ENCODE data around the gene C4orf36.
A peak's percentile ranks its signal among the peaks of the same experiment; 100 is the strongest.

C4orf36 gene

GRCh38 chr4:86910820-86911684, 18.8 kb upstream of the C4orf36 start:
- H3K4me3 ChIP-seq (ENCODE audit: low read depth, low read length) = no peak overlapping the region
- no peak for DNase-seq (ENCODE audit: low read depth)
- TF ChIP-seq, protein P1, sequence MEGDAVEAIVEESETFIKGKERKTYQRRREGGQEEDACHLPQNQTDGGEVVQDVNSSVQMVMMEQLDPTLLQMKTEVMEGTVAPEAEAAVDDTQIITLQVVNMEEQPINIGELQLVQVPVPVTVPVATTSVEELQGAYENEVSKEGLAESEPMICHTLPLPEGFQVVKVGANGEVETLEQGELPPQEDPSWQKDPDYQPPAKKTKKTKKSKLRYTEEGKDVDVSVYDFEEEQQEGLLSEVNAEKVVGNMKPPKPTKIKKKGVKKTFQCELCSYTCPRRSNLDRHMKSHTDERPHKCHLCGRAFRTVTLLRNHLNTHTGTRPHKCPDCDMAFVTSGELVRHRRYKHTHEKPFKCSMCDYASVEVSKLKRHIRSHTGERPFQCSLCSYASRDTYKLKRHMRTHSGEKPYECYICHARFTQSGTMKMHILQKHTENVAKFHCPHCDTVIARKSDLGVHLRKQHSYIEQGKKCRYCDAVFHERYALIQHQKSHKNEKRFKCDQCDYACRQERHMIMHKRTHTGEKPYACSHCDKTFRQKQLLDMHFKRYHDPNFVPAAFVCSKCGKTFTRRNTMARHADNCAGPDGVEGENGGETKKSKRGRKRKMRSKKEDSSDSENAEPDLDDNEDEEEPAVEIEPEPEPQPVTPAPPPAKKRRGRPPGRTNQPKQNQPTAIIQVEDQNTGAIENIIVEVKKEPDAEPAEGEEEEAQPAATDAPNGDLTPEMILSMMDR (IDR thresholded peaks at IDR 0.05; ENCODE audit: control insufficient read depth, extremely low read depth, insufficient read depth) = no peak

- no peak for DNase-seq (ENCODE audit: low read depth)
- TF ChIP-seq, protein P1 (IDR thresholded peaks at IDR 0.05; ENCODE audit: control insufficient read depth, extremely low read depth, insufficient read depth) = peak; percentile 27; the same call in 1 of the 2 replicates
- H3K4me3 ChIP-seq (ENCODE audit: low read depth, low read length) = no peak overlapping the region
Measured at GRCh38 chr4:86910369-86910768, 18.1 kb upstream of the C4orf36 start.

DNA sequence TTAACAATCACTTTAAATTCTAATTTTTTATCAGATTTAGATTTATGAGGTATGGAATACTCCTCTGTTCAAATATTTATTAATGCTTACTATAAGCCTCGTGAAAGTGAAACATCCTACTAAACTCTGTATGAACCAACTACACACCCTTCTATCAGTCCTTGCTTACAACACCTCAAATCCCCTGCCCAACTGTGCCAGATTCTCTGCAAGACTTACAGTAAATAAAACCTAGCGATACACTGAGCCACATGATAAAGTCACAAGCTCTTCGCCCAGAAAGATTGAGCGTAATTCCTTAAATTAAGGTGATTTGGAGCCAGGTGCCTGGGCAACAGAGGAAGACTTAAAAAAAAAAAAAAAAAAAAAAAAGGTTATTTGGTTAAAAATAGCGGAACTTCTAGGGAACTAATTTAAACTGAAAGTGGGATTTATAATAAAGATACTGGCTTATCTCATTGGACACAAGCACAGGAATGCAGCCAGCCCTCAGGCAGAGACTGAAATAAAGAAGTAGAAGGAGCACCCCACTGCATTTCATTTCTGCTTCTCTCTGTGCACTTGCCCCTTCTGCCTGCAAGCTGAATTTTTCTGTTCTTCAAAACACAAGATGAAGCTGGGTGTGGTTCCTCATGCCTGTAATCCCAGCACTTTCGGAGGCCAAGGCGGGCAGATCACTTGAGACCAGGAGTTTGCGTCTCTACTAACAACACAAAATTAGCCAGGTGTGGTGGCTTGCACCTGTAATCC, 17.5 kb upstream of the C4orf36 start:
- TF ChIP-seq, protein P1 (IDR thresholded peaks at IDR 0.05; ENCODE audit: control insufficient read depth, extremely low read depth, insufficient read depth) = no peak
- no peak for DNase-seq (ENCODE audit: low read depth)
- no peak overlapping the region for H3K4me3 ChIP-seq (ENCODE audit: low read depth, low read length)

DNA sequence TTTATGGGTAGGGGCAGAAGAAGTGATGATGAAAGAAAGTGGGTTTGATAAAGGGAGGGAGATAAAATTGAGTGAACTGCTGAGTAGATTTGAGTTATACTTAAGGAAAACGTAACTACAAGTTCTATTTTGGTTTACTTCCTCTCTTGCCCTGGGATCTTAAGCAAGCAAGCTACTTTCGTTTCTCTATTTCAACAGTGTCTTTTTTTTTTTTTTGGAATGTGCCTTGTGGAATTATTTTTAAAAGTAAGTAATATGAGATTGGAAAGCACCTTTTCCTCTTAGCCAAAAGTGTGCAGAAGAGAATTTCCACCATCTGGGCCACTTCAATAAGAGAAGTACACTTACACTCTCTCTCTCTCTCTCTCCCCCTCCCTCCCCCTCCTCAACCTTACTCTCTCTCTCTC, 16.0 kb upstream of the C4orf36 start:
- no peak for DNase-seq (ENCODE audit: low read depth)
- TF ChIP-seq, protein P1 (IDR thresholded peaks at IDR 0.05; ENCODE audit: control insufficient read depth, extremely low read depth, insufficient read depth) = no peak
- no peak overlapping the region for H3K4me3 ChIP-seq (ENCODE audit: low read depth, low read length)

DNA sequence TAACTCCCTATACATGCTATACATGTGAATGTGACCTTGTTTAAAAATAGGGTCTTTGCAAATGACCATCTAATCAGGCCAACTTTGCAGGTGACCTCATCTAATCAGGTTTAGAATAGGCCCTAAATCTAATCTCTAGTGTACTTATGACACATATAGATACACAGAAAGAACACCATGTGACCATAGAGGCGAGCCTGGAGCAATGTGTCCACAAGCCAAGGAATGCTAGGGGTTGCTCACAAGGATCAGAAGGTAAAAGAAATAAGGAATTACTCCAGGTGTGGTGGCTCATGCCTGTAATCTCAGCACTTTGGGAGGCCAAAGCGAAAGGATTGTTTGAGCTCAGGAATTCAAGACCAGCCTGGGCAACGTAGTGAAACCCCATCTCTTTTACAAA, 9.6 kb upstream of the C4orf36 start:
- TF ChIP-seq, protein P1 (IDR thresholded peaks at IDR 0.05; ENCODE audit: control insufficient read depth, extremely low read depth, insufficient read depth) = no peak
- no peak overlapping the region for H3K4me3 ChIP-seq (ENCODE audit: low read depth, low read length)
- no peak for DNase-seq (ENCODE audit: low read depth)

DNA sequence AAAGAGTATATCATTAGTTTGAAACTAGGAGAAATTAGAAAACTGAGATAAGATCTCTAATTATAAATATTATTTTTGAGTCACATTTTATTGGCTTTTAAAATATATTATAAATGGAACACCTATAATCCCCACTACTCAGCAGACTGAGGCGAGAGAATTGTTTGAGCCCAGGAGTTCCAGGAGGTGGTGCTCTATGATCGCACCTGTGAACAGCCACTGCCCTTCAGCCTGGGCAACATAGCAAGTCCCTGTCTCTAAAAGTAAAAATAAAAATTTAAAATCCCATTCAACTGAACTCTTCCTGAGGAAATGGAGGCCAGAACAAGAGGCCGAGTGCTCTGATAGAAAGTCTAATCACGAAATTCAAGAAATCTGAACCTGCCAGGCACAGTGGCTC, 6.3 kb upstream of the C4orf36 start:
- TF ChIP-seq, protein P1 (IDR thresholded peaks at IDR 0.05; ENCODE audit: control insufficient read depth, extremely low read depth, insufficient read depth) = peak; percentile 45
- H3K4me3 ChIP-seq (ENCODE audit: low read depth, low read length) = no peak overlapping the region
- DNase-seq (ENCODE audit: low read depth) = no peak

All from LNCaP clone FGC (cell line).